Right lobe of liver (tissue), 4 donors: Measurements from ENCODE around the gene ZNF609.

Experiments used
- CTCF ChIP-seq, 4 donors: fragments of 200-600 bp in 3 of 4; fragments of 450-650 bp in 1 of 4; IDR thresholded peaks; one replicate each; pipeline versions ENCODE4 v1.5.1 to v1.8.0; 2016 to 2022; ENCODE audit warnings: antibody characterized with exemption in 4 of 4, mild to moderate bottlenecking in 2 of 4
- POLR2A ChIP-seq: fragments of 450-650 bp; IDR thresholded peaks from one replicate; pipeline ENCODE4 v1.6.1; 2017; ENCODE audit warnings: antibody characterized with exemption, mild to moderate bottlenecking
- donor health status: DM: no; HTN: no; CAD: no.
- donor health status: DM: no; HTN: no; CAD: no.
- donor health status: DM: no; HTN: yes; CAD: no.

- no peak for TF ChIP-seq CTCF (IDR thresholded peaks at IDR 0.05)
- no peak for TF ChIP-seq POLR2A
Observed at GRCh38 chr15:64583983-64584382, 123.6 kb downstream of the ZNF609 start.
